Osteocyte (in vitro differentiated cells): ENCODE data around the gene NOC2L. TPM values are rescaled to one million over a fixed set of nuclear protein-coding genes. Genes with fewer than 3 reads are reported as not detected.
"Not testable (repeated sequence)": the region's sequence is repeated elsewhere in the genome, so short reads cannot be mapped to it uniquely, and the experiment has no call there.

Experiments used
- DNase-seq: peaks from one replicate; pipeline ENCODE4 v3.0.0; 2021; ENCODE audit warnings: mixed read lengths; ENCODE audit not compliant: unreplicated experiment; ENCODE audit errors: extremely low spot score
- H3K27ac Mint-ChIP-seq: one replicate; pipeline ENCODE4 v1.8.0; 2021; ENCODE audit warnings: mild to moderate bottlenecking, mixed read lengths; ENCODE audit not compliant: unreplicated experiment
- H3K27me3 Mint-ChIP-seq: one replicate; pipeline ENCODE4 v1.8.0; 2021; ENCODE audit warnings: mixed read lengths; ENCODE audit not compliant: unreplicated experiment
- H3K36me3 Mint-ChIP-seq: one replicate; pipeline ENCODE4 v1.8.0; 2021; ENCODE audit warnings: mixed read lengths; ENCODE audit not compliant: unreplicated experiment
- H3K4me1 Mint-ChIP-seq: one replicate; pipeline ENCODE4 v1.8.0; 2021; ENCODE audit warnings: mixed read lengths; ENCODE audit not compliant: unreplicated experiment
- H3K4me3 Mint-ChIP-seq: one replicate; pipeline ENCODE4 v1.8.0; 2021; ENCODE audit warnings: mild to moderate bottlenecking, moderate library complexity, mixed read lengths; ENCODE audit not compliant: unreplicated experiment
- H3K9me3 Mint-ChIP-seq: one replicate; pipeline ENCODE4 v1.8.0; 2021; ENCODE audit warnings: mixed read lengths; ENCODE audit not compliant: unreplicated experiment
- CTCF ChIP-seq: fragments of 200-600 bp; sonication (generic); IDR thresholded peaks from 2 replicates; pipeline ENCODE4 v1.5.0; 2021; ENCODE audit warnings: antibody characterized with exemption, mild to moderate bottlenecking, moderate library complexity
- total RNA-seq: library from RNA; stranded (reverse); gene quantifications from 2 replicates; pipeline ENCODE4 v1.2.1, GENCODE V29; 2021

Gene NOC2L
- total RNA-seq, 1 donor from 2014 or later, result 60.5 TPM

GRCh38 chr1:903305-903704, 55.8 kb downstream of the NOC2L start:
- peaks cover 25% of the 10 kb centered on the region for H3K4me1 Mint-ChIP-seq
- no peak for DNase-seq
- H3K36me3 Mint-ChIP-seq, result no peaks in the 10 kb centered on the region
- peak overlapping the region; percentile 47 for H3K4me3 Mint-ChIP-seq
- no peak for TF ChIP-seq CTCF
- peaks cover 18% of the 10 kb centered on the region for H3K27me3 Mint-ChIP-seq
- no peak overlapping the region for H3K27ac Mint-ChIP-seq
- no peaks in the 10 kb centered on the region for H3K9me3 Mint-ChIP-seq

GRCh38 chr1:902802-903201, 56.3 kb downstream of the NOC2L start:
- no peaks in the 10 kb centered on the region for H3K36me3 Mint-ChIP-seq
- TF ChIP-seq CTCF, result no peak
- no peak overlapping the region for H3K27ac Mint-ChIP-seq
- no peak overlapping the region for H3K4me3 Mint-ChIP-seq
- DNase-seq, result no peak
- H3K9me3 Mint-ChIP-seq, result no peaks in the 10 kb centered on the region
- peaks cover 25% of the 10 kb centered on the region for H3K4me1 Mint-ChIP-seq
- H3K27me3 Mint-ChIP-seq, result peaks cover 23% of the 10 kb centered on the region

GRCh38 chr1:901108-901859, 57.8 kb downstream of the NOC2L start:
- Mint-ChIP-seq H3K27me3 (peaks cover 39% of the 10 kb centered on the region), H3K4me3 (no peak overlapping the region), H3K27ac (no peak overlapping the region), H3K9me3 (no peaks in the 10 kb centered on the region), H3K36me3 (no peaks in the 10 kb centered on the region), H3K4me1 (peaks cover 14% of the 10 kb centered on the region)
- TF ChIP-seq CTCF, result no peak
- DNase-seq, result no peak

- peaks cover 50% of the 10 kb centered on the region for H3K27me3 Mint-ChIP-seq
Measured at GRCh38 chr1:899636-900317, 59.3 kb downstream of the NOC2L start.

GRCh38 chr1:897951-898350, 61.1 kb downstream of the NOC2L start:
- not testable (repeated sequence) for H3K4me3 Mint-ChIP-seq, H3K4me1 Mint-ChIP-seq, DNase-seq, H3K9me3 Mint-ChIP-seq, H3K27ac Mint-ChIP-seq, H3K36me3 Mint-ChIP-seq
- peaks cover 61% of the 10 kb centered on the region for H3K27me3 Mint-ChIP-seq

More at GRCh38 chr1:899636-900317, 59.3 kb downstream of the NOC2L start:
- Mint-ChIP-seq H3K4me1 (peaks cover 1% of the 10 kb centered on the region), H3K27ac (no peak overlapping the region), H3K9me3 (no peaks in the 10 kb centered on the region), H3K36me3 (no peaks in the 10 kb centered on the region), H3K4me3 (no peak overlapping the region)
- no peak for DNase-seq
- TF ChIP-seq CTCF, result no peak
